Activated T-helper 1 cell treated with Interleukin-2 at 50 U/mL for 16 hours (primary cell): ENCODE data around the gene RAD9A.

ENCODE experiments used
- DNase-seq: peaks from one replicate; pipeline ENCODE4 v3.0.0-alpha.2; 2020; ENCODE audit warnings: low read depth

The RAD9A gene

GRCh38 chr11:67375320-67376055 is 16.3 kb upstream of the RAD9A start:
- no peak for DNase-seq

- DNase-seq = no peak
Observed at GRCh38 chr11:67376063-67376820, 15.5 kb upstream of the RAD9A start.

GRCh38 chr11:67376873-67377808 is 14.6 kb upstream of the RAD9A start:
- DNase-seq = no peak

- no peak for DNase-seq
Observed at GRCh38 chr11:67378544-67378943, 13.2 kb upstream of the RAD9A start.

- DNase-seq = no peak
Observed at GRCh38 chr11:67379061-67380058, 12.4 kb upstream of the RAD9A start.

- DNase-seq = no peak
Observed at GRCh38 chr11:67381244-67381972, 10.4 kb upstream of the RAD9A start.

GRCh38 chr11:67382276-67383136 is 9.3 kb upstream of the RAD9A start:
- peak; percentile 67 for DNase-seq

GRCh38 chr11:67384851-67385366 is 6.9 kb upstream of the RAD9A start:
- DNase-seq = no peak

- no peak for DNase-seq
Observed at GRCh38 chr11:67387069-67387468, 4.7 kb upstream of the RAD9A start.

GRCh38 chr11:67387518-67387917 is 4.3 kb upstream of the RAD9A start:
- no peak for DNase-seq

GRCh38 chr11:67389477-67389876 is 2.3 kb upstream of the RAD9A start:
- DNase-seq = no peak

GRCh38 chr11:67390947-67391303 is 861 bp upstream of the RAD9A start:
- DNase-seq = no peak

- DNase-seq = no peak
Observed at GRCh38 chr11:67392183-67392715, 463 bp downstream of the RAD9A start.

- no peak for DNase-seq
Observed at GRCh38 chr11:67393437-67393836, 1.7 kb downstream of the RAD9A start.

- DNase-seq = no peak
Observed at GRCh38 chr11:67393990-67394389, 2.2 kb downstream of the RAD9A start.

GRCh38 chr11:67395555-67396258 is 3.9 kb downstream of the RAD9A start:
- no peak for DNase-seq

GRCh38 chr11:67396259-67396581 is 4.4 kb downstream of the RAD9A start:
- DNase-seq = no peak

- no peak for DNase-seq
Observed at GRCh38 chr11:67396587-67397389, 5.0 kb downstream of the RAD9A start.
